Right lobe of liver (tissue), 6 donors: ENCODE results near the gene RADIL. TPM values are rescaled to one million over a fixed set of nuclear protein-coding genes. Genes with fewer than 3 reads are reported as not detected.

Experiments
- ATAC-seq, 4 donors: fragments of 200-7000 bp; cut with Tn5 transposase; one replicate each; pipeline ENCODE4 v1.9.1; 2020; ENCODE audit warnings: mild to moderate bottlenecking in 4 of 4, moderate library complexity in 4 of 4
- DNase-seq, 3 donors: peaks; one replicate each; pipeline ENCODE4 v3.0.0-alpha.2; 2020
- H3K27ac ChIP-seq, 3 donors: fragments of 200-600 bp; one replicate each; pipeline ENCODE4 v1.8.0; 2022
- H3K27me3 ChIP-seq, 2 donors: fragments of 200-600 bp; one replicate each; pipeline ENCODE4 v1.8.0; 2022
- H3K36me3 ChIP-seq, 4 donors: fragments of 200-600 bp; sonication (generic) in 1 of 4; one replicate each; pipeline versions ENCODE4 v1.5.1 to v1.8.0; 2017 to 2022; ENCODE audit warnings: control low read depth in 1 of 4
- H3K4me1 ChIP-seq, 4 donors: fragments of 200-600 bp; sonication (generic) in 1 of 4; one replicate each; pipeline versions ENCODE4 v1.5.1 to v1.8.0; 2017 to 2022; ENCODE audit warnings: control low read depth in 1 of 4
- H3K4me3 ChIP-seq, 3 donors: fragments of 200-600 bp; one replicate each; pipeline ENCODE4 v1.8.0; 2022
- H3K9me3 ChIP-seq, 4 donors: fragments of 200-600 bp; sonication (generic) in 1 of 4; one replicate each; pipeline versions ENCODE4 v1.5.1 to v1.8.0; 2017 to 2022; ENCODE audit warnings: control low read depth in 1 of 4
- POLR2A ChIP-seq: fragments of 450-650 bp; IDR thresholded peaks from one replicate; pipeline ENCODE4 v1.6.1; 2017; ENCODE audit warnings: antibody characterized with exemption, mild to moderate bottlenecking
- WGBS: methylation state at CpG from one replicate; pipeline ENCODE4 v1.1.6; 2018; ENCODE audit warnings: low coverage, low lambda C conversion rate; ENCODE audit not compliant: insufficient coverage; ENCODE audit errors: missing lambda C conversion rate; 5-methylcytosine and 5-hydroxymethylcytosine counted together
- intact Hi-C, 2 donors: fragments of 100-400 bp; cut with DNase I; formaldehyde crosslinking; loops; one replicate each; pipeline versions ENCODE4 v1.11.2 to v1.14.1; 2022
- total RNA-seq, 6 experiments: library from RNA; depleted of rRNA in 2 of 6; stranded (reverse); fragments of >200 nt in 2 of 6; fragmentation: NEBNext Ultra II Directional in 3 of 6; extraction: Animal tissue kit (Norgen Biotek cat#: 25700) in 3 of 6; gene quantifications; one replicate each; pipeline versions ENCODE4 v1.1.0 to v1.2.4, GENCODE V29; 2016 to 2023
- TF ChIP-seq, protein P1 (sequence below), 4 donors: fragments of 200-600 bp in 3 of 4; fragments of 450-650 bp in 1 of 4; IDR thresholded peaks; one replicate each; pipeline versions ENCODE4 v1.5.1 to v1.8.0; 2016 to 2022; ENCODE audit warnings: antibody characterized with exemption in 4 of 4, mild to moderate bottlenecking in 2 of 4
- donor health status: DM: no; HTN: yes; CAD: no.
- donor health status: DM: no; HTN: no; CAD: no.
- donor health status: DM: no; HTN: no; CAD: no.
- donor health status: DM: no; HTN: yes; CAD: no.
- donor health status: DM: no; HTN: yes; CAD: no.

Gene RADIL
- total RNA-seq, 6 experiments from 2014 or later = 0.20 to 1.6 (median 0.34) TPM; not detected in 2

DNA sequence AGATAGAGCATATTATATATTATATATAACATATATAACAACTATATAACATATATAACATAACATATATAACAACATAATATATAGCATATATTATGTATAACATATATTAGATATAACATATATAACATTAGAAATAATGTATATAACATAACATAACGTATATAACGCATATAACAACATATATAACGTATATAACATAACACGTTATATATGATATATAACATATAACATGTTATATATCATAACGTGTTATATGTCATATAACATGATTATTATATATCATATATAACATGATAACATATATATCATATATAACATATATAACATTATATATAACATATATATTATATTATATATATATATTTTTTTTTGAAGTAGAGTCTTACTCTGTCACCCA lies 104.4 kb downstream of the RADIL start:
- Histone ChIP-seq H3K9me3 (no peaks in the 10 kb centered on the region), H3K4me3 (no peak overlapping the region), H3K36me3 (peaks cover 0 to 34% (median 10%) of the 10 kb centered on the region in 4 donors), H3K4me1 (peaks cover 0 to 18% (median 8%) of the 10 kb centered on the region in 4 donors), H3K27ac (no peak overlapping the region), H3K27me3 (no peaks in the 10 kb centered on the region)
- intact Hi-C loops = no loop called here
- no peak for TF ChIP-seq POLR2A
- TF ChIP-seq, protein P1, sequence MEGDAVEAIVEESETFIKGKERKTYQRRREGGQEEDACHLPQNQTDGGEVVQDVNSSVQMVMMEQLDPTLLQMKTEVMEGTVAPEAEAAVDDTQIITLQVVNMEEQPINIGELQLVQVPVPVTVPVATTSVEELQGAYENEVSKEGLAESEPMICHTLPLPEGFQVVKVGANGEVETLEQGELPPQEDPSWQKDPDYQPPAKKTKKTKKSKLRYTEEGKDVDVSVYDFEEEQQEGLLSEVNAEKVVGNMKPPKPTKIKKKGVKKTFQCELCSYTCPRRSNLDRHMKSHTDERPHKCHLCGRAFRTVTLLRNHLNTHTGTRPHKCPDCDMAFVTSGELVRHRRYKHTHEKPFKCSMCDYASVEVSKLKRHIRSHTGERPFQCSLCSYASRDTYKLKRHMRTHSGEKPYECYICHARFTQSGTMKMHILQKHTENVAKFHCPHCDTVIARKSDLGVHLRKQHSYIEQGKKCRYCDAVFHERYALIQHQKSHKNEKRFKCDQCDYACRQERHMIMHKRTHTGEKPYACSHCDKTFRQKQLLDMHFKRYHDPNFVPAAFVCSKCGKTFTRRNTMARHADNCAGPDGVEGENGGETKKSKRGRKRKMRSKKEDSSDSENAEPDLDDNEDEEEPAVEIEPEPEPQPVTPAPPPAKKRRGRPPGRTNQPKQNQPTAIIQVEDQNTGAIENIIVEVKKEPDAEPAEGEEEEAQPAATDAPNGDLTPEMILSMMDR (IDR thresholded peaks at IDR 0.05) = no peak
- no peak for ATAC-seq
- WGBS = 79% methylated on average over 5 of the region's 5 CpGs
- no peak for DNase-seq

DNA sequence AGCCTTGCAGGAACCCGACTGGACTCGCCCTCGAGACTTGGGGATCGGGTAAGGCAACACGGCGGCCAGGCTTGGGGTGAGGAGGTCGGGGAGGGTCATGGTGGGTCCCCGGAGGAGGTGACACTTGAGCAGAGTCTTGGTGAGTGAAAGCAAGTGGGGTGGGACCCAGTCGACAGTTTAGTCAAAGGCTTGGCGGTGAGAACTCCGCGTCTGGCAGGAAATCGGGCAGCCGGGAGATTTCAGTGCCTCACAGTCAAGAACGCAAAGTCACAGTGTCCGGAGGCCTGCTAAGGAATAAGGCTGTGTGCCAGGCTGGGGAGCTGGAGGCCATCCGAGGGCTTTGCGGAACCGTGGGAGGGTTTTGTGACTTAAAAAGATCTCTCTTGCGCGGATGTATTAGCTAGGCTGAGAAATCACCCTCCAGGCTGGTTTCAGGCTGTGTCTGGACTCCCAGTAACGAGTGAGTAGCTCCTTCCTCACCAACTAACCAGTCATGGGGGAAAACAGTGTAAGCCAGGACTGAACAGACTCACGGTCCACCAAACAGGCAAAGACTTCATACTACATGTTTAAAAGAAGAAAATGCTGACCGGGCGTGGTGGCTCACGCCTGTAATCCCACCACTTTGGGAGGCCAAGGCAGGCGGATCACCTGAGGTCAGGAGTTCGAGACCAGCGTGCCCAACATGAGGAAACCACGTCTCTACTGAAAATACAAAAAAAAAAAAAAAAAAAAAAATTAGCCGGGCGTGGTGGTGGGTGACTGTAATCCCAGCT lies 107.5 kb downstream of the RADIL start:
- Histone ChIP-seq H3K27ac (peak overlapping the region; percentile 95 to 96 (median 95)), H3K27me3 (no peaks in the 10 kb centered on the region), H3K4me3 (peak overlapping the region; percentile 93 to 99 (median 98)), H3K4me1 (peaks cover 0 to 22% (median 8%) of the 10 kb centered on the region in 4 donors), H3K36me3 (peaks cover 0 to 5% (median 2%) of the 10 kb centered on the region in 4 donors), H3K9me3 (no peaks in the 10 kb centered on the region)
- intact Hi-C loops = no loop called here
- TF ChIP-seq, protein P1 (IDR thresholded peaks at IDR 0.05) = no peak
- TF ChIP-seq POLR2A = no peak
- no peak for DNase-seq
- WGBS = 30% methylated on average over 21 of the region's 32 CpGs
- peak; percentile 24 to 36 (median 26) for ATAC-seq

DNA sequence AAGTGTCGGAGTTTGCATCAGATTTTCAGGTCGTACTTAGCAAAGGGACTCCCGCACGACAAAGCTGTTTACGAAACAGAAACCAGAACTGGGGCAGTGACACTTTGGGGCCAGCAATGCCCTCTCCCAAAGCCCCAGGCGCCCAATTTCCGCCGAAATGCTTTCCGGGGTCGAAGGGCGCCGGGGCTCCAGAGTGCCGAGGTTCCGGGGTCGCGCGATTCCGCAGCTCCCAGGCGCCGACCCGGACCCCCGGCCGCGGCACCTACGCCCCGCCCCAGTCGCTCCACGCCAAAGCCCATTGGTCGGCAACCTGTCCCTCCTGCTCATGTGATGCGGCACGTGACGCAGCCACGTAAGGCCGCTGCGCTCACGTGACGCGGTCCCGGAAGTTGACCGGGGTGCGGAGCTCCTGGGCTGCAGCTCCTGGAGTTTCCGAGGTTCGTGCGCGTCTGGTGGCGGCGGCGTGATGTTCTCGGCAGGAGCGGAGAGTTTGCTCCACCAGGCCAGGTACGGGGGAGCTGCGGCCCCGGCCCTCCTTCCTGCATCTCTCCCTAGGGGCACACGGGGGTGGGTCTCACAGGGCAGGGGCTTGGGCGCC lies 108.2 kb downstream of the RADIL start, which contains the start of gene AP5Z1:
Gene AP5Z1 (plus strand): TSS at position 374 of the 598 bp plus-strand sequence. CDS start 93 bp downstream, at position 467.
- no peaks in the 10 kb centered on the region for H3K27me3 ChIP-seq
- peak within 1 kb of the TSS; percentile 93 to 99 (median 98) for H3K4me3 ChIP-seq
- TF ChIP-seq, protein P1 (IDR thresholded peaks at IDR 0.05) = no peak
- TF ChIP-seq POLR2A = peak; percentile 74
- DNase-seq (peak; percentile 97 to 98 (median 98)), ATAC-seq (peak; percentile 97 to 98 (median 97))
- H3K4me1 ChIP-seq = peaks cover 0 to 22% (median 8%) of the 10 kb centered on the region in 4 donors
- no peaks in the 10 kb centered on the region for H3K36me3 ChIP-seq
- no peaks in the 10 kb centered on the region for H3K9me3 ChIP-seq
- intact Hi-C loops = no loop called here
- H3K27ac ChIP-seq = peak within 1 kb of the TSS; percentile 95 to 96 (median 95)
- no CpG with 5 or more reads among the region's 55 CpGs for WGBS

DNA sequence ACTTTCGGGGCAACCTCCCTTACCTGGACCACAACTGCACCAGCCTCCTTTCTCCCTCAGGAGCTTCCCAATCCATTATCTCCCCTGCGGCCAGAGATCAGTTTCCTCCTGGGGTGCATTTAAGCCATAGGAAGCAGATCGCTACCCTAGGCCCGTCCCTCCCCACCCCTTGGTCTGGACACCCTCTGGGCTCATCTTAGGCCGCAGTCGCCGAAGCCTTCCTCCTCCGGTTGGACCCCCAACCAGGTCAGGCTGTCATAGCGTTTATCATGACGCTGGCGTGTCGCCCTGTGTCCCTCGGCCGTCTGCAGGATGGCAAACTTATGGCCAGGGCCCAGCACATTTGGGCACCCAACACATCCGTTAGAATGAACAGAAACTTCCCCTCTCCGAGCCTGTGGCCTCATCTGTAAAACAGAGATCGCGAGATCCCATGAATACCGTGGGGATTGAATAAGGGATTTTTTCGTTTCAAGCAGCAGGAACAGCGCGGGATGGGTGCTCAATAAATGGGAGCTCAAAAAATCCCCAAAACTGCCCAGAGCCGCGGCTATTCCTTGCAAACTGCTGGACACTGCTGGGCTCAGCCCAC lies 108.8 kb downstream of the RADIL start:
- H3K27me3 ChIP-seq = no peaks in the 10 kb centered on the region
- WGBS = 11% methylated on average over 24 of the region's 24 CpGs
- TF ChIP-seq POLR2A = no peak
- TF ChIP-seq, protein P1 (IDR thresholded peaks at IDR 0.05) = no peak
- intact Hi-C loops = no loop called here
- no peaks in the 10 kb centered on the region for H3K36me3 ChIP-seq
- H3K4me1 ChIP-seq = peaks cover 0 to 22% (median 8%) of the 10 kb centered on the region in 4 donors
- no peaks in the 10 kb centered on the region for H3K9me3 ChIP-seq
- DNase-seq (peak in 1 of 3 donors; percentile 71), ATAC-seq (peak; percentile 19 to 40 (median 31))
- H3K4me3 ChIP-seq = peak overlapping the region; percentile 93 to 99 (median 98)
- peak overlapping the region; percentile 95 to 96 (median 95) for H3K27ac ChIP-seq
